Measurements from ENCODE around the gene DDB1. TPM values are rescaled to one million over a fixed set of nuclear protein-coding genes. Genes with fewer than 3 reads are reported as not detected.

DDB1 gene
- total and polyA plus RNA-seq, 9 of the 15 experiments (the other 6 are each of a cell fraction or from before 2014, with no cell fraction given): 172 to 361 (median 266) TPM

- no peak for TF ChIP-seq ZNF224 (CRISPR knock-in tag; IDR thresholded peaks at IDR 0.05)
- TF ChIP-seq RAD21 (CRISPR knock-in tag; conservative IDR thresholded peaks at IDR 0.05 in 1 of 2, IDR thresholded peaks at IDR 0.05 in 1 of 2): peak; percentile 79 to 92
- peak; percentile 29; the same call in 1 of the 2 replicates for TF ChIP-seq MAX (CRISPR knock-in tag; IDR thresholded peaks at IDR 0.05)
- TF ChIP-seq REST (IDR thresholded peaks at IDR 0.05; ENCODE audit: borderline replicate concordance): peak; percentile 80
- no peak for TF ChIP-seq REST (CRISPR knock-in tag; IDR thresholded peaks at IDR 0.05; ENCODE audit: low read depth)
- TF ChIP-seq CREBBP (IDR thresholded peaks at IDR 0.05; ENCODE audit: low read depth, low read length): no peak
- TF ChIP-seq YY1 (IDR thresholded peaks at IDR 0.05; ENCODE audit: borderline replicate concordance in 1 of 3, control insufficient read depth in 1 of 3, extremely low read depth in 1 of 3, insufficient read depth in 3 of 3, insufficient read length in 1 of 3, insufficient replicate concordance in 2 of 3, low read depth in 1 of 3, low read length in 2 of 3): peak in 1 of 3 experiments; percentile 36
- TF ChIP-seq JUND (IDR thresholded peaks at IDR 0.05; ENCODE audit: borderline replicate concordance, low read depth, low read length): peak; percentile 36; the same call in 1 of the 2 replicates
- TF ChIP-seq JUND (tag; IDR thresholded peaks at IDR 0.05; ENCODE audit: borderline replicate concordance, low read depth, low read length): no peak
- 0 out of 2 replicates have a peak, but pooled peaks have one; percentile 36 for TF ChIP-seq STAT6 (CRISPR knock-in tag; IDR thresholded peaks at IDR 0.05)
- TF ChIP-seq MLLT1 (IDR thresholded peaks at IDR 0.05): no peak
- TF ChIP-seq MXI1 (IDR thresholded peaks at IDR 0.05; ENCODE audit: low read depth, low read length): no peak
Measured at GRCh38 chr11:61254403-61255025, 78.4 kb downstream of the DDB1 start (continued).
